Activated naive CD4-positive, alpha-beta T cell treated with anti-CD3 and anti-CD28 coated beads, Interleukin-2, amount 50 U/mL, for 24 hours (primary cell): ENCODE measurements around the gene STOML3.

Experiments used
- H3K27ac Mint-ChIP-seq: one replicate; pipeline ENCODE4 v1.8.0; 2021; ENCODE audit warnings: mild to moderate bottlenecking, mixed read lengths
- H3K27me3 Mint-ChIP-seq: one replicate; pipeline ENCODE4 v1.8.0; 2021; ENCODE audit warnings: mixed read lengths
- H3K36me3 Mint-ChIP-seq: one replicate; pipeline ENCODE4 v1.8.0; 2021; ENCODE audit warnings: mixed read lengths
- H3K4me1 Mint-ChIP-seq: one replicate; pipeline ENCODE4 v1.8.0; 2021; ENCODE audit warnings: mixed read lengths
- H3K4me3 Mint-ChIP-seq: one replicate; pipeline ENCODE4 v1.8.0; 2021; ENCODE audit warnings: mild to moderate bottlenecking, mixed read lengths
- H3K9me3 Mint-ChIP-seq: one replicate; pipeline ENCODE4 v1.8.0; 2021; ENCODE audit warnings: mixed read lengths

Gene STOML3

GRCh38 chr13:38990693-38991092, at the start of gene STOML3:
Gene STOML3, minus strand, starts transcription at chr13:38990831. Its CDS starts 110 bp downstream, at chr13:38990721.
- H3K36me3 Mint-ChIP-seq, result no peaks in the 10 kb centered on the region
- no peaks in the 10 kb centered on the region for H3K4me1 Mint-ChIP-seq
- H3K4me3 Mint-ChIP-seq, result no peak within 1 kb of the TSS
- H3K27ac Mint-ChIP-seq, result no peak within 1 kb of the TSS
- no peaks in the 10 kb centered on the region for H3K9me3 Mint-ChIP-seq
- H3K27me3 Mint-ChIP-seq, result peaks cover 4% of the 10 kb centered on the region

- peaks cover 2% of the 10 kb centered on the region for H3K36me3 Mint-ChIP-seq
- no peaks in the 10 kb centered on the region for H3K9me3 Mint-ChIP-seq
Observed at GRCh38 chr13:39040206-39040605, 49.6 kb upstream of the STOML3 start.

GRCh38 chr13:39039041-39039440, 48.4 kb upstream of the STOML3 start:
- Mint-ChIP-seq H3K27ac (peak overlapping the region; percentile 8), H3K4me1 (peaks cover 36% of the 10 kb centered on the region)

More at GRCh38 chr13:39040206-39040605, 49.6 kb upstream of the STOML3 start:
- peak overlapping the region; percentile 23 for H3K27ac Mint-ChIP-seq
- H3K4me1 Mint-ChIP-seq, result peaks cover 24% of the 10 kb centered on the region
- no peaks in the 10 kb centered on the region for H3K27me3 Mint-ChIP-seq
- H3K4me3 Mint-ChIP-seq, result peak overlapping the region; percentile 49

GRCh38 chr13:39038569-39039030, 48.0 kb upstream of the STOML3 start:
- Mint-ChIP-seq H3K9me3 (no peaks in the 10 kb centered on the region), H3K4me1 (peaks cover 40% of the 10 kb centered on the region), H3K36me3 (peaks cover 2% of the 10 kb centered on the region), H3K27ac (peak overlapping the region; percentile 99), H3K27me3 (no peaks in the 10 kb centered on the region), H3K4me3 (peak overlapping the region; percentile 96)

More at GRCh38 chr13:39039041-39039440, 48.4 kb upstream of the STOML3 start:
- Mint-ChIP-seq H3K9me3 (no peaks in the 10 kb centered on the region), H3K36me3 (peaks cover 2% of the 10 kb centered on the region), H3K4me3 (peak overlapping the region; percentile 96), H3K27me3 (no peaks in the 10 kb centered on the region)

GRCh38 chr13:39037880-39038568, 47.4 kb upstream of the STOML3 start, which contains the start of the genes NHLRC3 and PROSER1:
Gene NHLRC3, plus strand, starts transcription at chr13:39038456. Its CDS starts 184 bp downstream, at chr13:39038640.
Gene PROSER1, minus strand, starts transcription at chr13:39038089. Its CDS starts 847 bp downstream, at chr13:39037242.
- Mint-ChIP-seq H3K4me1 (peaks cover 46% of the 10 kb centered on the region), H3K27ac (peak within 1 kb of the TSS; percentile 99), H3K4me3 (peak within 1 kb of the TSS; percentile 96)

GRCh38 chr13:39037410-39037879, 46.8 kb upstream of the STOML3 start:
- Mint-ChIP-seq H3K9me3 (no peaks in the 10 kb centered on the region), H3K4me3 (peak overlapping the region; percentile 96), H3K27ac (peak overlapping the region; percentile 89)

More at GRCh38 chr13:39037880-39038568, 47.4 kb upstream of the STOML3 start, which contains the start of the genes NHLRC3 and PROSER1:
- no peaks in the 10 kb centered on the region for H3K9me3 Mint-ChIP-seq
- H3K27me3 Mint-ChIP-seq, result no peaks in the 10 kb centered on the region
- H3K36me3 Mint-ChIP-seq, result peaks cover 2% of the 10 kb centered on the region

GRCh38 chr13:39036212-39036611, 45.6 kb upstream of the STOML3 start:
- H3K4me1 Mint-ChIP-seq, result peaks cover 53% of the 10 kb centered on the region
- H3K27me3 Mint-ChIP-seq, result no peaks in the 10 kb centered on the region
- no peaks in the 10 kb centered on the region for H3K9me3 Mint-ChIP-seq
- H3K27ac Mint-ChIP-seq, result peak overlapping the region; percentile 89
- H3K4me3 Mint-ChIP-seq, result peak overlapping the region; percentile 96
- H3K36me3 Mint-ChIP-seq, result peaks cover 2% of the 10 kb centered on the region

More at GRCh38 chr13:39037410-39037879, 46.8 kb upstream of the STOML3 start:
- Mint-ChIP-seq H3K36me3 (peaks cover 2% of the 10 kb centered on the region), H3K27me3 (no peaks in the 10 kb centered on the region), H3K4me1 (peaks cover 48% of the 10 kb centered on the region)

- H3K36me3 Mint-ChIP-seq, result peaks cover 1% of the 10 kb centered on the region
- H3K9me3 Mint-ChIP-seq, result no peaks in the 10 kb centered on the region
- no peaks in the 10 kb centered on the region for H3K27me3 Mint-ChIP-seq
- H3K4me1 Mint-ChIP-seq, result peaks cover 50% of the 10 kb centered on the region
- H3K4me3 Mint-ChIP-seq, result peak overlapping the region; percentile 96
- H3K27ac Mint-ChIP-seq, result peak overlapping the region; percentile 89
Observed at GRCh38 chr13:39035799-39036198, 45.2 kb upstream of the STOML3 start.

- no peaks in the 10 kb centered on the region for H3K9me3 Mint-ChIP-seq
- H3K4me1 Mint-ChIP-seq, result peaks cover 44% of the 10 kb centered on the region
- no peaks in the 10 kb centered on the region for H3K36me3 Mint-ChIP-seq
- H3K27ac Mint-ChIP-seq, result peak overlapping the region; percentile 48
- peak overlapping the region; percentile 96 for H3K4me3 Mint-ChIP-seq
- no peaks in the 10 kb centered on the region for H3K27me3 Mint-ChIP-seq
Observed at GRCh38 chr13:39035204-39035603, 44.6 kb upstream of the STOML3 start.

- no peaks in the 10 kb centered on the region for H3K36me3 Mint-ChIP-seq
- no peaks in the 10 kb centered on the region for H3K27me3 Mint-ChIP-seq
- peaks cover 38% of the 10 kb centered on the region for H3K4me1 Mint-ChIP-seq
- peak overlapping the region; percentile 57 for H3K4me3 Mint-ChIP-seq
- no peak overlapping the region for H3K27ac Mint-ChIP-seq
- H3K9me3 Mint-ChIP-seq, result no peaks in the 10 kb centered on the region
Observed at GRCh38 chr13:39034085-39034484, 43.5 kb upstream of the STOML3 start.

GRCh38 chr13:39032150-39032549, 41.5 kb upstream of the STOML3 start:
- H3K27ac Mint-ChIP-seq, result no peak overlapping the region
- H3K9me3 Mint-ChIP-seq, result no peaks in the 10 kb centered on the region
- no peak overlapping the region for H3K4me3 Mint-ChIP-seq
- H3K27me3 Mint-ChIP-seq, result no peaks in the 10 kb centered on the region
- peaks cover 40% of the 10 kb centered on the region for H3K4me1 Mint-ChIP-seq
- peaks cover 5% of the 10 kb centered on the region for H3K36me3 Mint-ChIP-seq

- H3K36me3 Mint-ChIP-seq, result peaks cover 16% of the 10 kb centered on the region
- no peak overlapping the region for H3K4me3 Mint-ChIP-seq
- H3K27me3 Mint-ChIP-seq, result no peaks in the 10 kb centered on the region
- H3K27ac Mint-ChIP-seq, result no peak overlapping the region
- H3K9me3 Mint-ChIP-seq, result no peaks in the 10 kb centered on the region
- H3K4me1 Mint-ChIP-seq, result peaks cover 7% of the 10 kb centered on the region
Observed at GRCh38 chr13:39025433-39025839, 34.8 kb upstream of the STOML3 start.

- H3K9me3 Mint-ChIP-seq, result no peaks in the 10 kb centered on the region
- H3K4me1 Mint-ChIP-seq, result peaks cover 7% of the 10 kb centered on the region
- peaks cover 20% of the 10 kb centered on the region for H3K36me3 Mint-ChIP-seq
- no peak overlapping the region for H3K4me3 Mint-ChIP-seq
- no peaks in the 10 kb centered on the region for H3K27me3 Mint-ChIP-seq
- no peak overlapping the region for H3K27ac Mint-ChIP-seq
Observed at GRCh38 chr13:39023761-39024160, 33.1 kb upstream of the STOML3 start.

GRCh38 chr13:39023316-39023715, 32.7 kb upstream of the STOML3 start:
- Mint-ChIP-seq H3K4me1 (peaks cover 7% of the 10 kb centered on the region), H3K27me3 (no peaks in the 10 kb centered on the region), H3K9me3 (no peaks in the 10 kb centered on the region), H3K27ac (no peak overlapping the region), H3K36me3 (peaks cover 22% of the 10 kb centered on the region), H3K4me3 (no peak overlapping the region)

- Mint-ChIP-seq H3K4me3 (no peak overlapping the region), H3K9me3 (no peaks in the 10 kb centered on the region), H3K27ac (peak overlapping the region; percentile 24), H3K4me1 (peaks cover 4% of the 10 kb centered on the region), H3K36me3 (peaks cover 15% of the 10 kb centered on the region), H3K27me3 (no peaks in the 10 kb centered on the region)
Observed at GRCh38 chr13:39020853-39021462, 30.3 kb upstream of the STOML3 start.

- Mint-ChIP-seq H3K4me3 (no peak overlapping the region), H3K27ac (no peak overlapping the region), H3K27me3 (no peaks in the 10 kb centered on the region), H3K9me3 (no peaks in the 10 kb centered on the region), H3K4me1 (peaks cover 4% of the 10 kb centered on the region), H3K36me3 (peaks cover 28% of the 10 kb centered on the region)
Observed at GRCh38 chr13:39016787-39017186, 26.2 kb upstream of the STOML3 start.
